Measurements from ENCODE around the gene CYFIP1.

The CYFIP1 gene

GRCh38 chr15:22949074-22949547, 31.1 kb downstream of the CYFIP1 start:
- DNase-seq (ENCODE audit: low spot score) = peak; percentile 8

- DNase-seq (ENCODE audit: low spot score) = no peak
These were observed 32.1 kb downstream of the CYFIP1 start for GRCh38 chr15:22948056-22948455.

- DNase-seq (ENCODE audit: low spot score) = no peak
These were observed 32.8 kb downstream of the CYFIP1 start for GRCh38 chr15:22947101-22948000.

- DNase-seq (ENCODE audit: low spot score) = no peak
These were observed 35.1 kb downstream of the CYFIP1 start for GRCh38 chr15:22945071-22945470.

GRCh38 chr15:22944651-22945050, 35.5 kb downstream of the CYFIP1 start:
- no peak for DNase-seq (ENCODE audit: low spot score)

- no peak for DNase-seq (ENCODE audit: low spot score)
These were observed 37.3 kb downstream of the CYFIP1 start for GRCh38 chr15:22942877-22943276.

GRCh38 chr15:22942306-22942855, 37.8 kb downstream of the CYFIP1 start:
- no peak for DNase-seq (ENCODE audit: low spot score)

GRCh38 chr15:22941179-22941578, 39.0 kb downstream of the CYFIP1 start:
- DNase-seq (ENCODE audit: low spot score) = no peak

- DNase-seq (ENCODE audit: low spot score) = no peak
These were observed 40.5 kb downstream of the CYFIP1 start for GRCh38 chr15:22939652-22940061.

GRCh38 chr15:22939051-22939450, 41.1 kb downstream of the CYFIP1 start:
- DNase-seq (ENCODE audit: low spot score) = no peak

GRCh38 chr15:22936577-22937472, 43.3 kb downstream of the CYFIP1 start:
- no peak for DNase-seq (ENCODE audit: low spot score)

GRCh38 chr15:22933641-22934061, 46.5 kb downstream of the CYFIP1 start:
- DNase-seq (ENCODE audit: low spot score) = no peak

- no peak for DNase-seq (ENCODE audit: low spot score)
These were observed 48.2 kb downstream of the CYFIP1 start for GRCh38 chr15:22931784-22932536.

- DNase-seq (ENCODE audit: low spot score) = no peak
These were observed 49.2 kb downstream of the CYFIP1 start for GRCh38 chr15:22930782-22931484.

GRCh38 chr15:22927761-22928160, 52.4 kb downstream of the CYFIP1 start:
- no peak for DNase-seq (ENCODE audit: low spot score)

GRCh38 chr15:22925875-22926274, 54.3 kb downstream of the CYFIP1 start:
- no peak for DNase-seq (ENCODE audit: low spot score)

- DNase-seq (ENCODE audit: low spot score) = no peak
These were observed 58.2 kb downstream of the CYFIP1 start for GRCh38 chr15:22922003-22922402.

GRCh38 chr15:22919171-22919570, 61.0 kb downstream of the CYFIP1 start:
- DNase-seq (ENCODE audit: low spot score) = no peak

- no peak for DNase-seq (ENCODE audit: low spot score)
These were observed 61.5 kb downstream of the CYFIP1 start for GRCh38 chr15:22918596-22919140.

GRCh38 chr15:22918056-22918455, 62.1 kb downstream of the CYFIP1 start:
- no peak for DNase-seq (ENCODE audit: low spot score)

- no peak for DNase-seq (ENCODE audit: low spot score)
These were observed 62.6 kb downstream of the CYFIP1 start for GRCh38 chr15:22917556-22917955.
